ENCODE results near the gene ZNF740.

DNA sequence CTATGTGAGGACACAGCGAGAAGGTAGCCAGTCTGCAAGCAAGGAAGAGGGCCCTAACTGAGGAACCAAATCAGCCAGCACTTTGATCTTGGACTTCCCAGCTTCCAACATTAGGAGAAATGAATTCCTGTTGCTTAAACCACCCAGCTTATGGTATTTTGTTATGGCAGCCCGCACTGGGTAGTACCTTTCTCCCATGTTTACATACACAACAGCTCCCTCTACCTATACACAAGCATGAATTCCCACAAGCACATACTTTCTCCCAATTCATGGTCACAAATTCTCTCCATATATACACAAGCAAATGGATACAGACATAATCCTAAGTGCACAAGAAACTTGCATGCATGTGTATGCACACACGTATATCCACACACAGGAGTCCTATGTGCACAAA, 19.2 kb downstream of the ZNF740 start:
- TF ChIP-seq EZH2 (IDR thresholded peaks at IDR 0.05; ENCODE audit: insufficient read depth, poor library complexity, severe bottlenecking) (no peak), EZH2phosphoT487 (IDR thresholded peaks at IDR 0.05; ENCODE audit: insufficient read depth, low read depth) (no peak)

Data from GM23248 (cell line).